Dendritic cell treated with granulocyte-macrophage colony-stimulating factor and Interleukin-4, amounts not matched to agents 40 ng/mL and 50 ng/mL, for 4 days (primary cell): ENCODE results near the gene ARSI.

Source experiments
- H3K27ac Mint-ChIP-seq: one replicate; pipeline ENCODE4 v1.8.0; 2022; ENCODE audit warnings: mild to moderate bottlenecking, mixed read lengths
- H3K27me3 Mint-ChIP-seq: one replicate; pipeline ENCODE4 v1.8.0; 2022; ENCODE audit warnings: mild to moderate bottlenecking, mixed read lengths
- H3K36me3 Mint-ChIP-seq: one replicate; pipeline ENCODE4 v1.8.0; 2022; ENCODE audit warnings: low read depth, mixed read lengths
- H3K4me1 Mint-ChIP-seq: one replicate; pipeline ENCODE4 v1.8.0; 2022; ENCODE audit warnings: low read depth, mixed read lengths
- H3K4me3 Mint-ChIP-seq: one replicate; pipeline ENCODE4 v1.8.0; 2022; ENCODE audit warnings: mild to moderate bottlenecking, moderate library complexity, mixed read lengths
- H3K9me3 Mint-ChIP-seq: one replicate; pipeline ENCODE4 v1.8.0; 2022; ENCODE audit warnings: mixed read lengths
- intact Hi-C: fragments of 100-400 bp; cut with micrococcal nuclease; formaldehyde crosslinking; loops from one replicate; pipeline ENCODE4 v1.15.0; 2022

Gene ARSI

DNA sequence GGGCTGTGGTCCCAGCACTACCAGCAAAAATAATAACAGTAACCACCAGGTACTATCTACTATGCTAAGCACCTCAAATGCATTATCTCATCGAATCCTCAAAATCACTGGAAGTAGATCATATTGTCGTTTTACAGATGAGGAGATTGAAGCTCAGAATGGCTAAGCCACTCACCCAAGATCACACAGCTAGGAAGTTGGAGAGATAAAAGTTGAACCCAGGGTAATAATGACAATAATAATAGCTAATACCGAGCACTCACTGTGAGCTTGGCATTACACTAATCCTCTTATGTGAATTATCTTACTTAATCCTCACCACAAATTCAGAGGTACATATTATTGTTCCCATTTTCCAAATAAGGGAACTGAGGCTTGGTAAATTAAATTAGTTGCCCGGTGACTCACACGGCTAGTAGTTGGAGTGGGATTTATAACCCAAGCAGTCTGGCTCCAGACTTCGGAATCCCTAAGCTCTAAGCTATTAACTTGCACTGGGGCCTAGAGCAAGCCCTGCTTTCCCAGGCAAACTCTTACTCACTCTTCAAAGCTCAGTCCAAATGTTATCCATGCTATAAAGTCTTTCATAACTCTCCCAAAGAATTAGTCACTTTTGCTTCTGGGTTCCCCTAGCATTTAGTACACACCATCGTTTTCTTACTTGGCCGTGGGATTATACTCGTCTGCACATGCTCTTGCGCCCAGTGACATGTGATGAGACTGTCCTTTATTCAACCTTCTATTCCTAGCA is 3.8 kb downstream of the ARSI start:
- Mint-ChIP-seq H3K27ac (no peak overlapping the region), H3K4me1 (peaks cover 5% of the 10 kb centered on the region), H3K27me3 (peaks cover 44% of the 10 kb centered on the region), H3K36me3 (no peaks in the 10 kb centered on the region), H3K4me3 (no peak overlapping the region), H3K9me3 (no peaks in the 10 kb centered on the region)
- intact Hi-C loops, result no loop called here

GRCh38 chr5:150297934-150298595 is 4.6 kb downstream of the ARSI start:
- Mint-ChIP-seq H3K27me3 (peaks cover 37% of the 10 kb centered on the region), H3K4me1 (peaks cover 8% of the 10 kb centered on the region), H3K4me3 (no peak overlapping the region), H3K27ac (no peak overlapping the region), H3K9me3 (no peaks in the 10 kb centered on the region), H3K36me3 (no peaks in the 10 kb centered on the region)
- intact Hi-C loops, result no loop called here

DNA sequence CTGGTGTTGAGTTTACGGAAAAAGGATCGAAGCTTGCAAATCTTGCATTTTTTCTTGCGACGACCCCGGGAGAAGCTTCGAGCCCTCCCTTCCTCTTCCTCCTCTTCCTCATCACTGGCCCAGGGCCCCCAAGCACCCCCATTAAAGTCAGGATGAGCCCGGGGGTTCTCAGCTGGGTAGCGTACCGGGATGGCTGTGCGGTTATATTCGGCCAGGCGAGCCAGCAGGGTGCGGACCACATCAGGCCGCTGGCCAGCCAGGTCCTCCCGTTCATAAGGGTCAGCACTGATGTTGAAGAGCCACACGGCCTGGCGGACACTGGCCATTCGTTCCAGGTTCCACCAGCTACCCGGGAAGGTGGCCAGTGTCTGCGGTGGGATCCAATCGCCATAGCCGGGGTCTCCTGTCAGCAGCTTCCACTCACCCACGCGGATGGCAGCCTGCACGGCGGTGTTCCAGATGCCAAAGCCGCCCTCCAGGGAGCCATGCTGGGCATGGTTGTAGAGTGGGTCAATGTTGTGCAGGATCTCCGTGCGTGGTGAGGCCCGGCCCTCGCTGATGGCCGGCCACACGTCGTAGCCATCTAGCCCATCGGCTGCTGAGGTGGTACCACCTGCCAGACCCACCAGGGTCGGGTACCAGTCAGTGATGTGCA is 5.3 kb downstream of the ARSI start:
- Mint-ChIP-seq H3K4me3 (no peak overlapping the region), H3K27me3 (peaks cover 33% of the 10 kb centered on the region), H3K4me1 (peaks cover 6% of the 10 kb centered on the region), H3K27ac (no peak overlapping the region), H3K9me3 (no peaks in the 10 kb centered on the region), H3K36me3 (no peaks in the 10 kb centered on the region)
- intact Hi-C loops, result no loop called here

DNA sequence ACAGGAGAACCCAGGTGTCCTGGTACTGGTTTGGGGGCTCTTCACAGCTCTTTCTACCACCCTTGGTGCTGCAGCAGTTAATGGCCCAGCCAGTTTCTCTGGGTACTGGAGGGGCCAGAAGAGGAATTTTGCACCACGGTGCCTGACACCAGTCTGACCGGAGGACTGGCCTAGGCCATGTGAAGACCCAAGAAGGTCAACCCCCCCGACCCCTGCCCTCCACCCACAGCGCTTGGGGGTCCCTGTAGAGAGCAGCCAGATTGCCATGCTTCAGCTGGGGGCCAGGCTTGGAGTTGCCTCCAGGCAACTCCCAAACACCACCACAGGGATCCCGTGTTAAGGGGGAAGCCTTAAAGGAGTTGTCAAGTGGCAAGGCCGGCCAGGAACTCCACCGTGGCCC is 6.2 kb downstream of the ARSI start:
- peaks cover 25% of the 10 kb centered on the region for H3K27me3 Mint-ChIP-seq
- no peaks in the 10 kb centered on the region for H3K36me3 Mint-ChIP-seq
- H3K9me3 Mint-ChIP-seq, result no peaks in the 10 kb centered on the region
- no peak overlapping the region for H3K27ac Mint-ChIP-seq
- peaks cover 6% of the 10 kb centered on the region for H3K4me1 Mint-ChIP-seq
- intact Hi-C loops, result no loop called here
- H3K4me3 Mint-ChIP-seq, result no peak overlapping the region

GRCh38 chr5:150295741-150296486 is 6.8 kb downstream of the ARSI start:
- Mint-ChIP-seq H3K9me3 (no peaks in the 10 kb centered on the region), H3K36me3 (no peaks in the 10 kb centered on the region), H3K27me3 (peaks cover 20% of the 10 kb centered on the region), H3K27ac (no peak overlapping the region), H3K4me1 (peaks cover 6% of the 10 kb centered on the region), H3K4me3 (no peak overlapping the region)
- intact Hi-C loops, result no loop called here

DNA sequence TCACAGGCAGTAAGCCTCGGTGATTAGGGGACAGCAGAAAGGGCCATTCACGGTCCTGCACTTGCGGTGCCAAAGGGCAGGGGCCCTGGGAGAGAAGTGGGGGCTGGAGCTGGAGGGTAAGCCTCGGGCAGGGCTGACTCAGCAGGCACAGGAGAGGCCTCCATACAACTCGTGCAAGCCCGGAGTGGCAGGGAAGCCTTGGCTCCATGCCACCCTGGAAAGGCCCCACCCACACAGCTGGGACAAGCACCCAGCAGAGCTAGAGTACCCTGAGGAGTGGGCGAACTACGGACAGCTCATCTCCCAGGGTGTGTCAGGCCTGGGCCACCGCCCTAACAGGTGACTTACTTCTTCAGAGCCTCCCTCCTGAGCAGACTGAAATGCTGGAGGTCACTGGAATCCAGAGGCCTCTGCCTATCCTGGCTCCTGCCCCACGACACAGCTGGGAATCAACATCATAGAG is 7.5 kb downstream of the ARSI start:
- no peaks in the 10 kb centered on the region for H3K36me3 Mint-ChIP-seq
- intact Hi-C loops, result no loop called here
- H3K9me3 Mint-ChIP-seq, result no peaks in the 10 kb centered on the region
- H3K4me1 Mint-ChIP-seq, result peaks cover 6% of the 10 kb centered on the region
- H3K27ac Mint-ChIP-seq, result no peak overlapping the region
- peaks cover 16% of the 10 kb centered on the region for H3K27me3 Mint-ChIP-seq
- H3K4me3 Mint-ChIP-seq, result no peak overlapping the region

GRCh38 chr5:150294551-150295071 is 8.1 kb downstream of the ARSI start:
- peaks cover 16% of the 10 kb centered on the region for H3K27me3 Mint-ChIP-seq
- no peak overlapping the region for H3K4me3 Mint-ChIP-seq
- H3K27ac Mint-ChIP-seq, result no peak overlapping the region
- intact Hi-C loops, result no loop called here
- H3K36me3 Mint-ChIP-seq, result no peaks in the 10 kb centered on the region
- no peaks in the 10 kb centered on the region for H3K9me3 Mint-ChIP-seq
- H3K4me1 Mint-ChIP-seq, result peaks cover 6% of the 10 kb centered on the region

GRCh38 chr5:150293091-150293941 is 9.4 kb downstream of the ARSI start:
- no peak overlapping the region for H3K4me3 Mint-ChIP-seq
- H3K27ac Mint-ChIP-seq, result no peak overlapping the region
- intact Hi-C loops, result no loop called here
- H3K4me1 Mint-ChIP-seq, result peaks cover 6% of the 10 kb centered on the region
- H3K36me3 Mint-ChIP-seq, result no peaks in the 10 kb centered on the region
- H3K27me3 Mint-ChIP-seq, result peaks cover 23% of the 10 kb centered on the region
- H3K9me3 Mint-ChIP-seq, result no peaks in the 10 kb centered on the region

DNA sequence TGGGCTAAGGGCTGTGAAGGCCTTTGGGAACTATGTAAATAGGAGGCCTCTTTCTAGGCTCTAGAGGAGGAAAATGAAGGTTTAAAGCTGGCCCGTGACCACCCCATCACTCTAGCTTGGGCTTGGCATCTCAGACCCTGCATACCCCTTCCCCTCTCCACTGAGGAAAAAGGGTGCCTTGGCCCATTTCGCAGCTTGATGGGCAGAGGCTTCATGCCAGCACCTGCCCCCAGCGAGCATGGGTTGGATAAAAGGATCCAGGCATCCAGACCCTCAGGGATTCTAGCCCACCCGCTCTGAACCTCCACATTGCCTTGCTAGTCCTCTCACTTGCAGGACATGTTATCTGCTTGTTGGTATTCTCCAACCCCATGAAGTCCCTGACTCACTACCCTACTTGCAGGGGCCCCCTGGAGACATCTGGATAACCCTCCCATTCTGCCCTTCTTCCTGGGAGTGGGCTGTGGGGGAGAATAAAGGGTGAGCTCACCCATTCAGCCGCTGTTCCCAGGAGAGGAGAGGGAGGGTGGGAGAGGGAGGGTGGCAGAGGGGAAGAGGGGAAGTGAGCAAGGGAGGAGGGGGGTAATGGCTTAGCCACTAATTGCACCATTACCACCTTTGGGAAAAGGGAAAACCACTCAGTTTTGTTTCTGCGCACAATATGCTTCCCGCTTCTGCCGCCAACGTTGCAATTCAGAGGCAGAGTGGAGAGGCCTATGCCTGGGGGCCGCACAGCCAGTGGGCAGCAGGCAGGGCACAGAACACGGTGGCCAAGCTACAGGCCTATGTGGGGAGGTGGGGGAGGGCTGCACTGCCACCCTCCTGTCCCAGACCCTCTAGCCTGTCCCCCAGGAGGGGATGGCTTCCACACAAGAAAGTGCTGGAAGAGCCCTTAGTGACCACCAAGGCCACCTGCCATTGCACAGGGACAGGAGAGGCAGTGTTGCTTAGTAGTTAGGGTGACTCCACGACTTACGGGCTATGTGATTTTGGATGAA is 11.0 kb downstream of the ARSI start:
- Mint-ChIP-seq H3K4me3 (no peak overlapping the region), H3K27ac (no peak overlapping the region), H3K36me3 (no peaks in the 10 kb centered on the region), H3K4me1 (peaks cover 6% of the 10 kb centered on the region), H3K9me3 (no peaks in the 10 kb centered on the region), H3K27me3 (peaks cover 22% of the 10 kb centered on the region)
- intact Hi-C loops, result no loop called here

- no peaks in the 10 kb centered on the region for H3K36me3 Mint-ChIP-seq
- no peak within 1 kb of the TSS for H3K27ac Mint-ChIP-seq
- H3K4me1 Mint-ChIP-seq, result peaks cover 6% of the 10 kb centered on the region
- H3K9me3 Mint-ChIP-seq, result no peaks in the 10 kb centered on the region
- H3K27me3 Mint-ChIP-seq, result peaks cover 22% of the 10 kb centered on the region
- intact Hi-C loops, result no loop called here
- no peak within 1 kb of the TSS for H3K4me3 Mint-ChIP-seq
Measured at GRCh38 chr5:150289551-150290390, 12.9 kb downstream of the ARSI start, which contains the start of gene CAMK2A. TSS of gene CAMK2A (minus strand) at chr5:150289773. CDS start at chr5:150289625, 148 bp downstream.

GRCh38 chr5:150288791-150289190 is 13.9 kb downstream of the ARSI start:
- H3K4me1 Mint-ChIP-seq, result peaks cover 6% of the 10 kb centered on the region
- no peak overlapping the region for H3K27ac Mint-ChIP-seq
- H3K27me3 Mint-ChIP-seq, result peaks cover 22% of the 10 kb centered on the region
- H3K36me3 Mint-ChIP-seq, result no peaks in the 10 kb centered on the region
- H3K9me3 Mint-ChIP-seq, result no peaks in the 10 kb centered on the region
- H3K4me3 Mint-ChIP-seq, result no peak overlapping the region
- intact Hi-C loops, result no loop called here
